K562 (cell line): Measurements from ENCODE around the gene RNF224. TPM values are rescaled to one million over a fixed set of nuclear protein-coding genes. Genes with fewer than 3 reads are reported as not detected.
A peak's percentile ranks its signal among the peaks of the same experiment; 100 is the strongest.

Source experiments
- BACH1 ChIP-seq: fragments of 200-800 bp; sonication (Bioruptor generic); IDR thresholded peaks from 2 replicates; pipeline ENCODE4 v1.6.1; 2016; ENCODE audit warnings: missing genetic modification characterization, missing compliant biosample characterization
- CBX8 ChIP-seq: fragments of 200-600 bp; sonication (generic); IDR thresholded peaks from 2 replicates; pipeline ENCODE4 v1.6.1; 2012; ENCODE audit warnings: borderline replicate concordance, mixed run types, low read depth, mild to moderate bottlenecking, moderate library complexity, mixed read lengths, low read length, control low read depth, inconsistent platforms; ENCODE audit not compliant: poor library complexity, severe bottlenecking; ENCODE audit errors: extremely low read depth
- DMBX1 ChIP-seq: fragments of 250-450 bp; sonication (Bioruptor Pico); IDR thresholded peaks from 2 replicates; pipeline ENCODE4 v1.8.0; 2022; ENCODE audit warnings: inconsistent platforms, mild to moderate bottlenecking, moderate library complexity, borderline replicate concordance
- HNRNPLL ChIP-seq: fragments of 200-400 bp; formaldehyde crosslinking; IDR thresholded peaks from 2 replicates; pipeline ENCODE4 v1.6.1; 2017; ENCODE audit warnings: low read length, low read depth, mild to moderate bottlenecking; ENCODE audit not compliant: poor library complexity, severe bottlenecking
- MAZ ChIP-seq, 2 experiments: fragments of 450-650 bp in 1 of 2; sonication (generic) in 1 of 2; formaldehyde crosslinking; IDR thresholded peaks in 1 of 2; conservative IDR thresholded peaks in 1 of 2; 2 replicates each; pipeline versions ENCODE4 v1.4.0 to v1.5.0; 2020; ENCODE audit warnings: mild to moderate bottlenecking in 1 of 2, missing genetic modification reagents in 1 of 2
- PHF8 ChIP-seq: fragments of 200-600 bp; sonication (generic); IDR thresholded peaks from 2 replicates; pipeline ENCODE4 v1.6.1; 2012; ENCODE audit warnings: mixed run types, mild to moderate bottlenecking, inconsistent platforms, low read length, moderate library complexity, borderline replicate concordance
- POLR2A ChIP-seq: fragments of 450-650 bp; conservative IDR thresholded peaks from 2 replicates; pipeline ENCODE4 v1.6.1; 2016
- ZNF311 ChIP-seq: fragments of 250-450 bp; sonication (Bioruptor Pico); IDR thresholded peaks from 2 replicates; pipeline ENCODE4 v1.4.0; 2020; ENCODE audit warnings: mild to moderate bottlenecking, moderate library complexity
- ZNF583 ChIP-seq: fragments of 250-450 bp; sonication (Bioruptor Pico); IDR thresholded peaks from 2 replicates; pipeline ENCODE4 v1.4.0; 2020
- polyA plus RNA-seq, 8 experiments: library from polyadenylated mRNA; depleted of rRNA in 4 of 8; stranded (reverse) in 5 of 8; unstranded in 3 of 8; fragments of >200 nt; fragmentation: Nextera tagmentation in 2 of 8; fragmentation: Illumina TruSeq in 1 of 8; extraction: Ambion mirVana in 2 of 8; extraction: Trizol in 1 of 8; gene quantifications; 2 replicates each; pipeline versions ENCODE4 v1.2.1 to v1.2.3, GENCODE V29; 2011 to 2014; ENCODE audit warnings: inconsistent platforms in 1 of 8, missing spikeins in 1 of 8
- total RNA-seq, 7 experiments: library from RNA; depleted of rRNA in 6 of 7; stranded (reverse); fragments of >200 nt in 6 of 7; fragmentation: Illumina TruSeq in 2 of 7; extraction: Trizol in 2 of 7; gene quantifications; 2 replicates each; pipeline versions ENCODE4 v1.2.1 to v1.2.3, GENCODE V29; 2011 to 2021; ENCODE audit warnings: low replicate concordance in 1 of 7
- TF ChIP-seq, protein P1 (sequence below): fragments of 450-650 bp; formaldehyde crosslinking; IDR thresholded peaks from 2 replicates; pipeline ENCODE4 v1.4.0; 2022; ENCODE audit warnings: missing genetic modification characterization
- TF ChIP-seq, protein P2 (sequence below): fragments of 250-450 bp; sonication (Bioruptor Pico); IDR thresholded peaks from 2 replicates; pipeline ENCODE4 v1.4.0; 2020; ENCODE audit warnings: mild to moderate bottlenecking
- TF ChIP-seq, protein P3 (sequence below), 3 experiments: fragments of 200-800 bp in 1 of 3; fragments of 250-450 bp in 1 of 3; fragments of 450-650 bp in 1 of 3; sonication (Bioruptor Pico) in 1 of 3; sonication (Bioruptor generic) in 1 of 3; formaldehyde crosslinking in 1 of 3; IDR thresholded peaks; 2 replicates each; pipeline versions ENCODE4 v1.6.1 to v1.8.0; 2016 to 2022; ENCODE audit warnings: mild to moderate bottlenecking in 2 of 3, missing genetic modification characterization in 2 of 3, missing compliant biosample characterization in 1 of 3, moderate library complexity in 1 of 3
- TF ChIP-seq, protein P4 (sequence below): sonication (generic); formaldehyde crosslinking; IDR thresholded peaks from 2 replicates; pipeline ENCODE4 v1.8.1; 2023; ENCODE audit warnings: mild to moderate bottlenecking, missing genetic modification reagents, moderate library complexity
- TF ChIP-seq, protein P5 (sequence below): fragments of 450-650 bp; formaldehyde crosslinking; IDR thresholded peaks from 2 replicates; pipeline ENCODE4 v1.4.0; 2020; ENCODE audit warnings: mild to moderate bottlenecking, mixed read lengths

RNF224 gene
- total and polyA plus RNA-seq, 9 of the 15 experiments (the other 6 are each of a cell fraction or from before 2014, with no cell fraction given): not detected

GRCh38 chr9:137240318-137240840 lies 13.1 kb downstream of the RNF224 start (continued):
- TF ChIP-seq, protein P1, sequence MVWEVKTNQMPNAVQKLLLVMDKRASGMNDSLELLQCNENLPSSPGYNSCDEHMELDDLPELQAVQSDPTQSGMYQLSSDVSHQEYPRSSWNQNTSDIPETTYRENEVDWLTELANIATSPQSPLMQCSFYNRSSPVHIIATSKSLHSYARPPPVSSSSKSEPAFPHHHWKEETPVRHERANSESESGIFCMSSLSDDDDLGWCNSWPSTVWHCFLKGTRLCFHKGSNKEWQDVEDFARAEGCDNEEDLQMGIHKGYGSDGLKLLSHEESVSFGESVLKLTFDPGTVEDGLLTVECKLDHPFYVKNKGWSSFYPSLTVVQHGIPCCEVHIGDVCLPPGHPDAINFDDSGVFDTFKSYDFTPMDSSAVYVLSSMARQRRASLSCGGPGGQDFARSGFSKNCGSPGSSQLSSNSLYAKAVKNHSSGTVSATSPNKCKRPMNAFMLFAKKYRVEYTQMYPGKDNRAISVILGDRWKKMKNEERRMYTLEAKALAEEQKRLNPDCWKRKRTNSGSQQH (CRISPR knock-in tag): peak; percentile 84; the same call in 1 of the 2 replicates
- TF ChIP-seq POLR2A: peak; percentile 39
- no peak for TF ChIP-seq CBX8
- TF ChIP-seq BACH1 (tag): no peak
- no peak for TF ChIP-seq HNRNPLL
- peak; percentile 64; the same call in 1 of the 2 replicates for TF ChIP-seq DMBX1 (CRISPR knock-in tag)
- TF ChIP-seq ZNF311 (CRISPR knock-in tag): 0 out of 2 replicates have a peak, but pooled peaks have one; percentile 45
- peak; percentile 73; the same call in 1 of the 2 replicates for TF ChIP-seq PHF8
- TF ChIP-seq, protein P2, sequence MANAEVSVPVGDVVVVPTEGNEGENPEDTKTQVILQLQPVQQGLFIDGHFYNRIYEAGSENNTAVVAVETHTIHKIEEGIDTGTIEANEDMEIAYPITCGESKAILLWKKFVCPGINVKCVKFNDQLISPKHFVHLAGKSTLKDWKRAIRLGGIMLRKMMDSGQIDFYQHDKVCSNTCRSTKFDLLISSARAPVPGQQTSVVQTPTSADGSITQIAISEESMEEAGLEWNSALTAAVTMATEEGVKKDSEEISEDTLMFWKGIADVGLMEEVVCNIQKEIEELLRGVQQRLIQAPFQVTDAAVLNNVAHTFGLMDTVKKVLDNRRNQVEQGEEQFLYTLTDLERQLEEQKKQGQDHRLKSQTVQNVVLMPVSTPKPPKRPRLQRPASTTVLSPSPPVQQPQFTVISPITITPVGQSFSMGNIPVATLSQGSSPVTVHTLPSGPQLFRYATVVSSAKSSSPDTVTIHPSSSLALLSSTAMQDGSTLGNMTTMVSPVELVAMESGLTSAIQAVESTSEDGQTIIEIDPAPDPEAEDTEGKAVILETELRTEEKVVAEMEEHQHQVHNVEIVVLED (CRISPR knock-in tag): peak; percentile 70
- 0 out of 2 replicates have a peak, but pooled peaks have one; percentile 68 for TF ChIP-seq ZNF583
- peak; percentile 92 to 98 for TF ChIP-seq MAZ (CRISPR knock-in tag; conservative IDR thresholded peaks at IDR 0.05 in 1 of 2, IDR thresholded peaks at IDR 0.05 in 1 of 2)
- TF ChIP-seq, protein P3, sequence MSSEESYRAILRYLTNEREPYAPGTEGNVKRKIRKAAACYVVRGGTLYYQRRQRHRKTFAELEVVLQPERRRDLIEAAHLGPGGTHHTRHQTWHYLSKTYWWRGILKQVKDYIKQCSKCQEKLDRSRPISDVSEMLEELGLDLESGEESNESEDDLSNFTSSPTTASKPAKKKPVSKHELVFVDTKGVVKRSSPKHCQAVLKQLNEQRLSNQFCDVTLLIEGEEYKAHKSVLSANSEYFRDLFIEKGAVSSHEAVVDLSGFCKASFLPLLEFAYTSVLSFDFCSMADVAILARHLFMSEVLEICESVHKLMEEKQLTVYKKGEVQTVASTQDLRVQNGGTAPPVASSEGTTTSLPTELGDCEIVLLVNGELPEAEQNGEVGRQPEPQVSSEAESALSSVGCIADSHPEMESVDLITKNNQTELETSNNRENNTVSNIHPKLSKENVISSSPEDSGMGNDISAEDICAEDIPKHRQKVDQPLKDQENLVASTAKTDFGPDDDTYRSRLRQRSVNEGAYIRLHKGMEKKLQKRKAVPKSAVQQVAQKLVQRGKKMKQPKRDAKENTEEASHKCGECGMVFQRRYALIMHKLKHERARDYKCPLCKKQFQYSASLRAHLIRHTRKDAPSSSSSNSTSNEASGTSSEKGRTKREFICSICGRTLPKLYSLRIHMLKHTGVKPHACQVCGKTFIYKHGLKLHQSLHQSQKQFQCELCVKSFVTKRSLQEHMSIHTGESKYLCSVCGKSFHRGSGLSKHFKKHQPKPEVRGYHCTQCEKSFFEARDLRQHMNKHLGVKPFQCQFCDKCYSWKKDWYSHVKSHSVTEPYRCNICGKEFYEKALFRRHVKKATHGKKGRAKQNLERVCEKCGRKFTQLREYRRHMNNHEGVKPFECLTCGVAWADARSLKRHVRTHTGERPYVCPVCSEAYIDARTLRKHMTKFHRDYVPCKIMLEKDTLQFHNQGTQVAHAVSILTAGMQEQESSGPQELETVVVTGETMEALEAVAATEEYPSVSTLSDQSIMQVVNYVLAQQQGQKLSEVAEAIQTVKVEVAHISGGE (CRISPR knock-in tag; IDR thresholded peaks at IDR 0.05): peak in 1 of 3 experiments; percentile 23; a peak in 1 of 6 replicates
- TF ChIP-seq, protein P4, sequence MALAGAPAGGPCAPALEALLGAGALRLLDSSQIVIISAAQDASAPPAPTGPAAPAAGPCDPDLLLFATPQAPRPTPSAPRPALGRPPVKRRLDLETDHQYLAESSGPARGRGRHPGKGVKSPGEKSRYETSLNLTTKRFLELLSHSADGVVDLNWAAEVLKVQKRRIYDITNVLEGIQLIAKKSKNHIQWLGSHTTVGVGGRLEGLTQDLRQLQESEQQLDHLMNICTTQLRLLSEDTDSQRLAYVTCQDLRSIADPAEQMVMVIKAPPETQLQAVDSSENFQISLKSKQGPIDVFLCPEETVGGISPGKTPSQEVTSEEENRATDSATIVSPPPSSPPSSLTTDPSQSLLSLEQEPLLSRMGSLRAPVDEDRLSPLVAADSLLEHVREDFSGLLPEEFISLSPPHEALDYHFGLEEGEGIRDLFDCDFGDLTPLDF: peak; percentile 50; the same call in 1 of the 2 replicates
- TF ChIP-seq, protein P5, sequence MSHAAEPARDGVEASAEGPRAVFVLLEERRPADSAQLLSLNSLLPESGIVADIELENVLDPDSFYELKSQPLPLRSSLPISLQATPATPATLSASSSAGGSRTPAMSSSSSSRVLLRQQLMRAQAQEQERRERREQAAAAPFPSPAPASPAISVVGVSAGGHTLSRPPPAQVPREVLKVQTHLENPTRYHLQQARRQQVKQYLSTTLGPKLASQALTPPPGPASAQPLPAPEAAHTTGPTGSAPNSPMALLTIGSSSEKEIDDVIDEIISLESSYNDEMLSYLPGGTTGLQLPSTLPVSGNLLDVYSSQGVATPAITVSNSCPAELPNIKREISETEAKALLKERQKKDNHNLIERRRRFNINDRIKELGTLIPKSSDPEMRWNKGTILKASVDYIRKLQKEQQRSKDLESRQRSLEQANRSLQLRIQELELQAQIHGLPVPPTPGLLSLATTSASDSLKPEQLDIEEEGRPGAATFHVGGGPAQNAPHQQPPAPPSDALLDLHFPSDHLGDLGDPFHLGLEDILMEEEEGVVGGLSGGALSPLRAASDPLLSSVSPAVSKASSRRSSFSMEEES (CRISPR knock-in tag): peak; percentile 14; the same call in 1 of the 2 replicates
